ENCODE measurements around the gene SLC12A7. TPM values are rescaled to one million over a fixed set of nuclear protein-coding genes. Genes with fewer than 3 reads are reported as not detected.
"Not testable (repeated sequence)": the region's sequence is repeated elsewhere in the genome, so short reads cannot be mapped to it uniquely, and the experiment has no call there.

The SLC12A7 gene
- total RNA-seq, 1 donor = 3.4 TPM

GRCh38 chr5:1100664-1101574, 10.9 kb downstream of the SLC12A7 start:
- TF ChIP-seq, protein P1, sequence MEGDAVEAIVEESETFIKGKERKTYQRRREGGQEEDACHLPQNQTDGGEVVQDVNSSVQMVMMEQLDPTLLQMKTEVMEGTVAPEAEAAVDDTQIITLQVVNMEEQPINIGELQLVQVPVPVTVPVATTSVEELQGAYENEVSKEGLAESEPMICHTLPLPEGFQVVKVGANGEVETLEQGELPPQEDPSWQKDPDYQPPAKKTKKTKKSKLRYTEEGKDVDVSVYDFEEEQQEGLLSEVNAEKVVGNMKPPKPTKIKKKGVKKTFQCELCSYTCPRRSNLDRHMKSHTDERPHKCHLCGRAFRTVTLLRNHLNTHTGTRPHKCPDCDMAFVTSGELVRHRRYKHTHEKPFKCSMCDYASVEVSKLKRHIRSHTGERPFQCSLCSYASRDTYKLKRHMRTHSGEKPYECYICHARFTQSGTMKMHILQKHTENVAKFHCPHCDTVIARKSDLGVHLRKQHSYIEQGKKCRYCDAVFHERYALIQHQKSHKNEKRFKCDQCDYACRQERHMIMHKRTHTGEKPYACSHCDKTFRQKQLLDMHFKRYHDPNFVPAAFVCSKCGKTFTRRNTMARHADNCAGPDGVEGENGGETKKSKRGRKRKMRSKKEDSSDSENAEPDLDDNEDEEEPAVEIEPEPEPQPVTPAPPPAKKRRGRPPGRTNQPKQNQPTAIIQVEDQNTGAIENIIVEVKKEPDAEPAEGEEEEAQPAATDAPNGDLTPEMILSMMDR (IDR thresholded peaks at IDR 0.05; ENCODE audit: insufficient read depth, low read length) = no peak
- no peak overlapping the region for H3K4me3 ChIP-seq (ENCODE audit: low read depth, low read length)
- no peak for DNase-seq (ENCODE audit: low read depth)

DNA sequence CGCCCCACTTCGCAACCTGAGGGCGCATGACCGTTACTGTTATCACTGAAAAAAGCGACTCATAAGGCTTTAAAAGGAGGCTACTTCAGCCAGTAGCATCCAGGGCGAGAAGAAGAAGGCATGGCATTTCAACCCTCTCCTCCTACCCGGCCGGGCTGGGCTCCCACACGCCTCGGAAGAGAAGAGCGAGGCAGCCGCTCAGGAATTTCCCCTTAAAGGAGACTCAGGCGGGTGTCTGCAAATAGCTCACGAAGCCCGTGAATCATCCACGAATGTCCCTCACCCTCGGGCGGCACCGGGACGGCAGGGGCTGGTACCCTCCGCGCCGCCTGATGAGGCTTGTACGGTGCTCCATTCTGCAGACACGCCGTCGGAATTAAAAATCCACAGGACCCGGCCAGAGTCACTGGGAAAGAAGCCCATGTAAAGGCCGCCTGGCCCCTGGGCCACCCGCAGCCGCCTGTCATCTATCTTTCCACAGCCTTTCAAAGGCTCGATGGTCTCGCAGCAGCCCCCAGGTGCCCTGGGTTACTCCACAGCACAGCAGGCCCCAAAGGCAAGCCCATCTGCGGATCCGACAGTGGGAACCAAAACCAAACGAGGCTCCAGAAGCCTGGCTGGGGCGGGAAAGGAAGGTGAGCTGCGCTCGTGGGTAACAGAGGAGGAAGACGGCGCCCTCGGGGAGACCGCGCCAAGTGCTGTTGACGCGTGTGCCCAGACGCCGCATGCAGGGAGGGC, 11.8 kb downstream of the SLC12A7 start:
- no peak for DNase-seq (ENCODE audit: low read depth)
- TF ChIP-seq, protein P1 (IDR thresholded peaks at IDR 0.05; ENCODE audit: insufficient read depth, low read length) = no peak
- no peak overlapping the region for H3K4me3 ChIP-seq (ENCODE audit: low read depth, low read length)

DNA sequence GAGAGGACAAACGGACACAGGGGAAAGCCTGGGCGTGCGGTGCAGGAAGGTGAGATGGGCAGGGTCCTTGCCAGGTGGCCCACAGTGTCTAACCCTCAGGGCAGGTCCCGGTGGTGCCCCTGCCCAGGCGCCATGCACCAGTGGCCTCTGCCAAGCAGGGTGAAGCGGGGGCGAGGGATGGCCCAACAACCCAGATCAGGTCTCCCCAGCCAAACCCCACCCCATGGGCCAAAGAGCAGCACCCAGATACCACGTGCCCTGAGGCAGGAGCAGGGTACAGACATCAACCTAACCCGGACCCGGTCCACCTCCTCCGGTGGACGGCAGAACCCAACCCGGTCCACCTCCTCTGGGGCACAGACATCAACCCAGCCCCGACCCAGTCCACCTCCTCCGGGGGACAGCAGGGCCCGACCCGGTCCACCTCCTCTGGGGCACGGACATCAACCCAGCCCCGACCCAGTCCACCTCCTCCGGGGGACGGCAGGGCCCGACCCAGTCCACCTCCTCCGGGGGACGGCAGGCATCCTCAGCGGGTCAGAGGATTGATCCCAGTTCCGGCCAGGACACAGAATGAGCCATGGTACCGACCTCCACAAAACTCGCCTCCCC, 12.8 kb downstream of the SLC12A7 start:
- TF ChIP-seq, protein P1 (IDR thresholded peaks at IDR 0.05; ENCODE audit: insufficient read depth, low read length) = no peak
- DNase-seq (ENCODE audit: low read depth) = no peak
- H3K4me3 ChIP-seq (ENCODE audit: low read depth, low read length) = no peak overlapping the region

DNA sequence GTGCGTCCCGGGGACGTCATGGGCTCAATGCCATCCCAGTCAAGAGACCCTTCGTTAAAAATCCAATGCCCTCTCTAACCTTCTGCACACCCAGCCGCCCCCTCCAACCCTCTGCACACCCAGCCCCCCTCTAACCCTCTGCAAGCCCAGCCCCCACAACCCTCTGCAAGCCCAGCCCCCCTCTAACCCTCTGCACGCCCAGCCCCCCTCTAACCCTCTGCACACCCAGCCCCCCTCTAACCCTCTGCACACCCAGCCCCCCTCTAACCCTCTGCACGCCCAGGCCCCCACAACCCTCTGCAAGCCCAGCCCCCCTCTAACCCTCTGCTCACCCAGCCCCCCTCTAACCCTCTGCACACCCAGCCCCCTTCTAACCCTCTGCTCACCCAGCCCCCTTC, 13.9 kb downstream of the SLC12A7 start:
- not testable (repeated sequence) for H3K4me3 ChIP-seq (ENCODE audit: low read depth, low read length); DNase-seq (ENCODE audit: low read depth)

DNA sequence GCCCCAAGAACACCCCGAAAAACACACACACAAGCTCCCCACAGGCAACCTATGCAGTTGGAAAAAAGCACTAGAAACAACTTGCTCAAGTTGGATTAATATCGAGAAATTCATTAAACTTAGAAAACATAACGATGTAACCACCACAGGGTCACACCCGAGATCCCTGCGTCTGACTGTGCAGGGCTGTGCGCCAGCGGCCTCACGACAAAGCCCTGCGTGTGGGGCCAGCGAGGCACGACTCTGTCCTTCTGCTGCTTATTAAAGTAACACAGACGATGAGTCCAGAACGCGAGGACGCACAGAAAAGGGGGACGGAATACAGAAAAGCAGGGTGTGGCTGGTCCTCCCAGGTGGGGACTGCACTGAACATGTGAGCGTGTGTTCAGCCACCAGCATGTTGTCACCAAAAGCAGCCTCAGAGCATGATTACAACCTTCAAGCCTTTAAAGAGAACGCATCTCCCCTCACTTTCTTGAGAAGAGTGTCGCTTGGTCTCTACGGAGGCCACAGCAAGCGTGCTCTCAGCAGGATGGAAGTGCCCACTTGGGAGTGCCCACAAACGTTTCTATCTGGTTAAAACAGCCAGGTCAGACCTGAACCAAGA, 14.4 kb downstream of the SLC12A7 start:
- TF ChIP-seq, protein P1 (IDR thresholded peaks at IDR 0.05; ENCODE audit: insufficient read depth, low read length) = no peak
- no peak overlapping the region for H3K4me3 ChIP-seq (ENCODE audit: low read depth, low read length)
- DNase-seq (ENCODE audit: low read depth) = no peak

DNA sequence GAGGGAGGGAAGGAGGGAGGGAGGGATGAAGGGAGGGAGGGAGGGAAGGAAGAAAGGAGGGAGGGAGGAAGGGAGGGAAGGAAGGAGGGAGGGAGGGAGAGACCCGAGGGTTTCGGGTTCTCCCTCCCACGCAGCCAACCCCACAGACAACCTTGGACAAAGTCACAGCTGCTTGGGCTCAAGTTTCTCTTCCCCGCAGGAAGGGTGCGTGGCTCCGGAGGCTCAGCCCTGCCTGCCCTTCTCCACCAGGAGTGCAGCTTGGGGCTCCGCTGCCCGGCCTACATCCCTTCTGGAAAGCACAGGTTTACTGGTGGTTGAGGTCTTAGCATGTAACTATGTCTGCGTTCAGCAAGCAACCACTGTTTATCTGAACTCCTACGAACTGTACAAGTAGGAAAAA, 15.0 kb downstream of the SLC12A7 start:
- no peak overlapping the region for H3K4me3 ChIP-seq (ENCODE audit: low read depth, low read length)
- DNase-seq (ENCODE audit: low read depth) = no peak
- TF ChIP-seq, protein P1 (IDR thresholded peaks at IDR 0.05; ENCODE audit: insufficient read depth, low read length) = no peak

All from fibroblast of the aortic adventitia (primary cell).